Endothelial cell of umbilical vein (primary cell): Measurements from ENCODE around the gene PBX3.

Source experiments
- CTCF ChIP-seq, 2 donors: IDR thresholded peaks; 1 replicate in 1 of 2; 2 replicates in 1 of 2; pipeline ENCODE4 v1.5.1; 2011; ENCODE audit warnings: low read length in 2 of 2, mild to moderate bottlenecking in 2 of 2, moderate library complexity in 2 of 2, control low read depth in 1 of 2, inconsistent platforms in 1 of 2, low read depth in 1 of 2; ENCODE audit not compliant: insufficient read depth in 1 of 2; ENCODE audit errors: extremely low read depth in 1 of 2
- EZH2 ChIP-seq: IDR thresholded peaks from 2 replicates; pipeline ENCODE4 v1.6.1; 2012; ENCODE audit warnings: borderline replicate concordance, low read depth, mild to moderate bottlenecking, moderate library complexity, low read length, inconsistent platforms; ENCODE audit not compliant: severe bottlenecking
- JUN ChIP-seq: IDR thresholded peaks from 2 replicates; pipeline ENCODE4 v1.6.1; 2011; ENCODE audit warnings: borderline replicate concordance, low read depth; ENCODE audit not compliant: insufficient read length, insufficient read depth
- POLR2AphosphoS5 ChIP-seq: IDR thresholded peaks from 2 replicates; pipeline ENCODE4 v1.6.1; 2012; ENCODE audit warnings: low read depth, mild to moderate bottlenecking, control low read depth, low read length, moderate library complexity; ENCODE audit not compliant: insufficient read depth

- TF ChIP-seq POLR2AphosphoS5, result no peak
- no peak for TF ChIP-seq JUN
- no peak for TF ChIP-seq CTCF (IDR thresholded peaks at IDR 0.05; ENCODE audit: extremely low read depth in 1 of 2, insufficient read depth in 1 of 2, low read depth in 1 of 2, low read length in 2 of 2)
- no peak for TF ChIP-seq EZH2
Observed at GRCh38 chr9:125890826-125891225, 143.7 kb downstream of the PBX3 start.
